Mesodermal cell (in vitro differentiated cells): ENCODE results near the gene IFT81.
"Not testable (repeated sequence)": the region's sequence is repeated elsewhere in the genome, so short reads cannot be mapped to it uniquely, and the experiment has no call there.

Experiments used
- H3K27ac ChIP-seq: 2 replicates; pipeline ENCODE4 v1.7.0; 2013; ENCODE audit warnings: mild to moderate bottlenecking, low read depth, low read length, moderate library complexity; ENCODE audit not compliant: severe bottlenecking
- H3K36me3 ChIP-seq: 2 replicates; pipeline ENCODE4 v1.7.1; 2013; ENCODE audit warnings: mild to moderate bottlenecking, low read length, moderate library complexity; ENCODE audit not compliant: control insufficient read depth, insufficient read depth
- H3K4me1 ChIP-seq: one replicate; pipeline ENCODE4 v1.7.1; 2013; ENCODE audit warnings: mild to moderate bottlenecking, low read length; ENCODE audit not compliant: insufficient read depth, control insufficient read depth, poor library complexity, severe bottlenecking
- H3K4me3 ChIP-seq: 2 replicates; pipeline ENCODE4 v1.7.0; 2013; ENCODE audit warnings: low read length, control low read depth, mild to moderate bottlenecking; ENCODE audit not compliant: insufficient read depth, poor library complexity, severe bottlenecking; ENCODE audit errors: extremely low read depth
- H3K9me3 ChIP-seq: 2 replicates; pipeline ENCODE4 v1.7.1; 2013; ENCODE audit warnings: mild to moderate bottlenecking, low read length, moderate library complexity; ENCODE audit not compliant: control insufficient read depth
- WGBS, 2 experiments: methylation state at CpG; one replicate each; pipeline ENCODE4 v1.1.5; 2013; ENCODE audit warnings: missing lambda C conversion rate in 2 of 2; ENCODE audit not compliant: insufficient coverage in 2 of 2; 5-methylcytosine and 5-hydroxymethylcytosine counted together

The IFT81 gene

DNA sequence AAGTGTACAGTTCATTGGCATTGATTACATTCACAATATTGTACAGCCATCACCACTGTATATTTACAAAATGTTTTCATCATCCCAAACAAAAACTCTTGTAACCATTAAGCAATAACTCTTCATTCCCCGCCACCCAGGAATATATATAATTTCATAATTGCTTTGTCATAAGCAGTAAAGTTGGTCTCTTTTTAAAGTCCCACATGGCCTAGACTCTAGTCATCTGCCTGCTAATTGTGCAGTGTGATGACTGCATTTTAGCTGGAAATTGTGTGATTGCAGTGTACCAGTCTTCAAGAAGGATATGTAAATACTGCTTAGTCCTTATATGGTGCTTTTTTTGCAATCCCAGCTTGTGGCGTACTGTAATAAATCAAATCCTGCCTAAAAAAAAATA, 81.8 kb downstream of the IFT81 start:
- Histone ChIP-seq H3K36me3 (peaks cover 31% of the 10 kb centered on the region), H3K27ac (no peak overlapping the region), H3K4me3 (no peak overlapping the region), H3K4me1 (no peaks in the 10 kb centered on the region), H3K9me3 (no peaks in the 10 kb centered on the region)
- WGBS, 2 experiments, result no CpG with 5 or more reads among the region's 2 CpGs

DNA sequence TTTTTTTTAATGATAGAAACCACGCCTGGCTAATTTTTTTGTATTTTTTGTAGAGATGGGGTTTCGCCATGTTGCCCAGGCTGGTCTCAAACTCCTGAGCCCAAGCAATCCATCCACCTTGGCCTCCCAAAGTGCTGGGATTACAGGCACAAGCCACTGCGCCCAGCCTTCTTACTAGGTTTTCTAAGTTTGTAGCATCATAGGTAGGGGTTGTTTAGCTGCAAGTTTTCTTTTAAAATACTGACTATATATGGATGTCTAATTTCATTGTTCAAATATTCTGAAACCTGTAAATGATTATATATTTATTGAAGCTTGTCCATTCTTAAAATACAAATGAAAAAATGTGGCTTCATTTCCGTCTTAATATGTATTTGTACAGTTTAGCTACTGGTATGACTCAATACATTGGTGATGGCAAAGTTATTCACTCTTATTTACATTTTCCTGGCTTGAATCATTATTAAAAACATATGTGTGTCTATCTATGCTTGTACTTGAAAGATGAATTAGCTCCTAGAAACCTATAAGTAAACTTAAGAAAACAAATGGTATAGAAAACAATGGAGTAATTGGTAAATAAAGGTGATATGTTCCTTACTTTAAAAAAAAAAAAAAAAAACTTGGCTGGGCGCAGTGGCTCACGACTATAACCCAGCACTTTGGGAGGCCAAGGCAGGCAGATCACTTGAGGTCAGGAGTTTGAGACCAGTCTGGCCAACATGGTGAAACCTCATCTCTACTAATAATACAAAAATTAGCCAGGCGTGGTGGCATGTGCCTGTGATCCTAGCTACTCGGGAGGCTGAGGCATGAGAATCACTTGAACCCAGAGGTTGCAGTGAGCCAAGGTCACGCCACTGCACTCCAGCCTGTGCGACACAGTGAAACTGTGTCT, 87.7 kb downstream of the IFT81 start:
- not testable (repeated sequence) for H3K4me3 ChIP-seq, H3K27ac ChIP-seq, H3K9me3 ChIP-seq, H3K4me1 ChIP-seq
- 86 to 98% methylated on average over 6 to 8 of the region's 10 CpGs for WGBS, 2 experiments
- peaks cover 10% of the 10 kb centered on the region for H3K36me3 ChIP-seq

DNA sequence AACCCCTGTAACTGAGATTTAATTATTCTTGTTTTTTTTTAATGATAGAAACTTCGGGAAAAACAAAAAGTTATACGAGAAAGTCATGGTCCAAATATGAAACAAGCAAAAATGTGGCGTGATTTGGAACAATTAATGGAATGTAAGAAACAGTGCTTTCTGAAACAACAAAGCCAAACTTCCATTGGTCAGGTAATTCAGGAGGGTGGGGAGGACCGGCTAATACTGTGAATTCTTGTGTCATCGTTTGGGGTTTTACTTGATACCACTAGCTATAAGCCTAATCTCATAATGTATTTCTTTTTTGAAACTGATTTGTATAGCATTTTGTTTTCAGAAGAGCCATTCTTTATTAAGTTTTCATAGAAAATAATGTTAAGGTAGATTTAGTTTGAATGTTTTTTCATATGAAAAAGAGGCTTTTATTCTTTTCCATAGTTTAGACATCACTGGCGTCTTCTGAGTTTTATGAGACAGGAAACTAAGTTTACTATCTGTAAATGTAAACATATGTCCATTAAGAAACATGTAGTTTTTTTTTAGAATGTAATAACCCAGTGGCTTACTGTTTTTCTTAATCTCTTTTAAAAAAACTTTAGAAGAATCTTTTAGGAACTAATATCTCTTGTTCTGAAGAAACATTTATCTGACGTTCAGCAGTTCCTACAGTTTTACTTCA, 94.0 kb downstream of the IFT81 start:
- Histone ChIP-seq H3K4me3 (no peak overlapping the region), H3K27ac (no peak overlapping the region), H3K36me3 (peaks cover 15% of the 10 kb centered on the region), H3K9me3 (peaks cover under 1% of the 10 kb centered on the region), H3K4me1 (no peaks in the 10 kb centered on the region)
- 100% methylated on average over 3 of the region's 7 CpGs for WGBS, 2 experiments

DNA sequence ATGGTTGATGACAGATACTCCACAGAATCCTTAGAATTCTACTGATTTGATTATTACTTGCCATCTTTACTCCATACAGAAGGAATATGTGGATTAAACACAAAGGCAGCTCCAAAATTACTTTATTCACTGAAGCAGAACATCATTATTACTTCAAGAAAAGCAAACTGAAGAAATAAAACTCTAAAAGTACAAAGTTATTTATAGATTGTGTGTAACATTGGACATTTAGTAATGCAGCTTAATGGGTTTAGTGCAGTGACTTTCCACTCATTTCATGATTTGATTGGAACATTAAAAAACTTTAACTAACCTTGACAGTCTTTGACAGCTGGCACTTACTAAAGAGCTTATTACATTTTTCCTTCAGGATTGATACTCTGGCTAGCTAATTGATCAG, 97.9 kb downstream of the IFT81 start:
- Histone ChIP-seq H3K4me3 (no peak overlapping the region), H3K36me3 (peaks cover 6% of the 10 kb centered on the region), H3K27ac (no peak overlapping the region), H3K4me1 (no peaks in the 10 kb centered on the region), H3K9me3 (no peaks in the 10 kb centered on the region)

DNA sequence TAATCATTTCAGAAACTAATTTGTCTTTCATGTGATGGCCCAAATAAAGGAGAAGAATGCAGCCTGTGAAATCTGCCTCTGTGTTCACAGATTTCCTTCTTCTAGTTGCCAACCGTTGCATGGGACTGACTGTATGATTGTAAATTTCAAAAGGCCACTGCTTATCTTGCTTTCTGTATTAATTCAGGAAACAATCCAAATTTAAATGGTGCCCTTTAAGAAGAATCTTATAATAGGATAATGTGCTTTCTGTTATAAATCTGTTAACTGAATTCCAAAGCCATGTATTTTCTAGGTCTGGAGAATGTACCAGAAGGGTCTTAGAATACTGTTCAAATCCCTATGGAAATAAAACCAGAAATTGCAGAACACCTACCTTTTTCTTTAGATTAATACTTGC, 98.3 kb downstream of the IFT81 start:
- Histone ChIP-seq H3K36me3 (peaks cover 6% of the 10 kb centered on the region), H3K27ac (no peak overlapping the region), H3K9me3 (no peaks in the 10 kb centered on the region), H3K4me3 (no peak overlapping the region), H3K4me1 (no peaks in the 10 kb centered on the region)
- no CpG with 5 or more reads among the region's 1 CpG for WGBS, 2 experiments

DNA sequence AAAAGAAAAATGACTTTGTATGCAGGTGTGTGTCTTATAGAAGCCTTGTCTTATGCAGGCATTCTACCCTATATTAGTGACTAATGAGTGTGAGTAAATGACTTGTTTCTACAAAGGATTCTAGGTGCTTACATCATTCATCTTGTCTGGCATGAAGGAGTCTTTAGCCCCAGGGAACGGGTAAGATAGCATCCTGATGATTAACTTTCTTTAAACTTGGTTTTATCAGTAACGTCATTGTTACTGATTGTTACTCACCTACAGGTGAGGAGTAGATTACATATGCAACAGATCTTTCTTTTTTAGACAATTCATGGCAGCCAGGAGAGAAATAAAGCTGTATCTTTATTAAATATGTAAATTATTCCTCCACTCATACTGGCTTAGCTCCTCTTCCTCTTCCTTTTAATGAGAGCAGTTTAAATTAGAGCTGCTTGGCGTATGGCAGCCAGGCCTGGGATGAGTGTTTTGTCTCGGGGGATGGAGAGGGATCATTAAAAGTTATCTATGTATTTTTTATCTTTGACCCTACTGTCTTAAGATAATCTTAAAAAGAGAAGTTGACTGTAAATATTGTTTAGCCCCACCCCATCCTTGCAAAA, 99.7 kb downstream of the IFT81 start:
- Histone ChIP-seq H3K27ac (no peak overlapping the region), H3K36me3 (peaks cover 6% of the 10 kb centered on the region), H3K4me3 (no peak overlapping the region), H3K9me3 (no peaks in the 10 kb centered on the region), H3K4me1 (no peaks in the 10 kb centered on the region)
- no CpG with 5 or more reads among the region's 4 CpGs for WGBS, 2 experiments

DNA sequence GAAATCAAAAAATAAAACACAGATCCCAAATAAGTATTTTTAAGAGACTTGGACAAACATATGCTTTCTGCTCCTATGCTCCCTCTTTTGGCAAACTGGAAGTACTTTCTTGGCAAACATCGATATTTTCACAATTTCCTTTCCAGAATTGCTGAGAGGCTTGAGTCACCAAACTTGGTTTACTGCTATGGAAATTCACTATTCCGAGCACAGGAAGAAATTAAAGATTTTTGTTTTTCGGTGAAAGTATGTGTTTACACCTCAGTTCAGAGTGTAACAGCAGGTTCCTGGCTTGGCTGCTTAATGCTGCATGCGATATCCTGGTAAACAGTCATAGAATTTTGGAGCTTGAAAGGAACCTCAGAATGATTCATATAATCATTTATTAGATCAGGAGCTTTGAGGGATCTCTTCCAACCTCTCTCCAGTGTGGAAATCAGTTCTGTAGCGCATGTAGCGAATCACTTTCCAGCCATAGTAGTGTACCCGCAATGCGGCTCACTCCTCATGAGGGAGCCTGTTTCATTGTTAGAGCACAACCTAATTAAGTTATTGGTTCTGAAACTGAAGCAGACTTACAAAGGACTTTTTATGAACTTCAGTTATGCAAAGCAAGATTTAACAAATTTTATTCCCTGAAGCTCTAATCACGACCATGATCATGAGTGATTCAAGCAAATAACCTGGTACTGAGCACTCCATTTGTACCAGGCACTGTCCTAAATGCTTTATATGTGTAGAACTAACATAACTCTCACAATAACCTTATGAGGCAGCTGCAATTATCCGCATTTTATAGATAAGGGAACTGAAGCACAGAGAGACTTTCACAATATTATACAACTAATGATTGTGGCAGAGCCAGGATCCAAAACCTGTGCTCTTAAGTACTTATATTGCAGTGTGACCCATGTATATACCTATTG, 100.5 kb downstream of the IFT81 start:
- 79 to 80% methylated on average over 2 to 4 of the region's 10 CpGs for WGBS, 2 experiments
- no peaks in the 10 kb centered on the region for H3K9me3 ChIP-seq
- no peak overlapping the region for H3K4me3 ChIP-seq
- H3K36me3 ChIP-seq, result no peaks in the 10 kb centered on the region
- H3K27ac ChIP-seq, result no peak overlapping the region
- no peaks in the 10 kb centered on the region for H3K4me1 ChIP-seq

DNA sequence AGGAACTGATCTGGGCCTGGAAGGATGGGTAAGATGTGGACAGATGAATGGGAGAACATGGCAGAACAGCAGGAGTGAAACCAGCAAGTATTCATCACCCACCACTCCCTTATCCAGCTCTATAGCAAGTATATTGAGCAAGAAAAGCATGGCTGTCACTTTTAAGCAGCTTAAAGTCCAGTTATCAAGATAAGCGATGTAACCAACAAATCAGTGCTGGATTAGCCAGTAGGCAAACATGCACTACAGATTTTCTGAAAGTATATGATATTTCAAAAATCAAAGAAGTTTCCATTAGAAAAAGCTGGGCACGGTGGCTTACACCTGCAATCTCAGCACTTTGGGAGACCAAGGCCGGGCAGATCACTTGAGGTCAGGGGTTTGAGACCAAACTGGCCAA, 103.0 kb downstream of the IFT81 start:
- Histone ChIP-seq H3K9me3 (no peaks in the 10 kb centered on the region), H3K36me3 (no peaks in the 10 kb centered on the region), H3K27ac (no peak overlapping the region), H3K4me3 (no peak overlapping the region), H3K4me1 (no peaks in the 10 kb centered on the region)
- WGBS, 2 experiments, result 100% methylated on average over 2 to 3 of the region's 3 CpGs

DNA sequence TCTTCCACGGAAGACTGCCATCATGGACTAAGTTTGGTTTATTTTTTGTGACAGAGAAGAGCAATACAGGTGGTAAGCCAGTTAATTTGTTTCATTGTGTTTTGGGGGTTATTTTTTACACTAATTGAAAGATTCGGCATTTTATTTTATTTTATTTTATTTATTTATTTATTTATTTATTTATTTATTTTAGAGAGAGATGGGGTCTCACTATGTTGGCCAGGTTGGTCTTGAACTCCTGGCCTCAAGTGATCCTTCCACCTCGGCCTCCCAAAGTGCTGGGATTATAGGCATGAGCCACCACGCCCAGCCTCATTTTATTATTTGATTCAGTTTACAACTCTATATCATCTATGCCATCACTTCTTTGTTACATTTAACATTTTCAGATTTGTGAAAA, 104.2 kb downstream of the IFT81 start:
- not testable (repeated sequence) for H3K4me3 ChIP-seq, H3K9me3 ChIP-seq, H3K27ac ChIP-seq, H3K4me1 ChIP-seq, H3K36me3 ChIP-seq
- 88 to 100% methylated on average over 1 to 2 of the region's 4 CpGs for WGBS, 2 experiments

DNA sequence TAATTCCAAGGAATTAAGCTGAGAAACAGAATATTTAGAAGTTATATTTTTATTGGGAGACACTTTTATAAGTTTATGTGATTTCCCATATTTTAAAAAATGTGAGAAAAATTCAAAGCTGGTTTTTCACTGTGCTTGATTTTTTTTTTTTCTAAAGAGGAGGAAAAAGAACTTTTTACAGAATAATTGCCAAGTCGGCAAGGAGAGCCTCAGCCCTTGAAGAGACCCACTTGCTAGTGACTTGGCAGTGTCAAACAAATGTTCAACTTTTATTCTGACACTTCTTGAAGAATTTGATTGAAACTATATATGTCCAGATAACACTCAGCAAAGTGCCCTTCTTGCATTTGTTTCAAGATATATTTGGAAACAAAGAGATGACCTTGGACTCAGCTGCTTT, 104.6 kb downstream of the IFT81 start:
- no CpG with 5 or more reads among the region's 1 CpG for whole genome bisulfite sequencing, 2 experiments
- Histone ChIP-seq H3K27ac (no peak overlapping the region), H3K9me3 (no peaks in the 10 kb centered on the region), H3K36me3 (no peaks in the 10 kb centered on the region), H3K4me1 (peaks cover 6% of the 10 kb centered on the region), H3K4me3 (no peak overlapping the region)
